ENCODE measurements around the gene PDHX. TPM values are rescaled to one million over a fixed set of nuclear protein-coding genes. Genes with fewer than 3 reads are reported as not detected.
A peak's percentile ranks its signal among the peaks of the same experiment; 100 is the strongest.

PDHX gene
- total RNA-seq: 10 to 100 TPM; 46.3 to 47.8 TPM
- 10 to 100 TPM; 45.9 to 51.1 TPM for polyA plus RNA-seq (ENCODE audit: insufficient read length in 2 of 2)
- long read RNA-seq, donor 1, transcript PDHX-201 (11 exons, 2,389 nt): major isoform, 17 of 76 reads
- long read RNA-seq, donor 1, partial matches to known transcripts: 23 of 76 reads
- long read RNA-seq, donor 1, other reads (novel, unspliced or antisense): 34 of 76 reads
- long read RNA-seq, donor 2, partial matches to known transcripts: 0 of 2 reads
- long read RNA-seq, donor 2, other reads (novel, unspliced or antisense): 0 of 2 reads
- long read RNA-seq, donor 3, partial matches to known transcripts: 0 of 4 reads
- long read RNA-seq, donor 3, other reads (novel, unspliced or antisense): 0 of 4 reads
- long read RNA-seq, donor 4, partial matches to known transcripts: 0 of 5 reads
- long read RNA-seq, donor 4, other reads (novel, unspliced or antisense): 0 of 5 reads

DNA sequence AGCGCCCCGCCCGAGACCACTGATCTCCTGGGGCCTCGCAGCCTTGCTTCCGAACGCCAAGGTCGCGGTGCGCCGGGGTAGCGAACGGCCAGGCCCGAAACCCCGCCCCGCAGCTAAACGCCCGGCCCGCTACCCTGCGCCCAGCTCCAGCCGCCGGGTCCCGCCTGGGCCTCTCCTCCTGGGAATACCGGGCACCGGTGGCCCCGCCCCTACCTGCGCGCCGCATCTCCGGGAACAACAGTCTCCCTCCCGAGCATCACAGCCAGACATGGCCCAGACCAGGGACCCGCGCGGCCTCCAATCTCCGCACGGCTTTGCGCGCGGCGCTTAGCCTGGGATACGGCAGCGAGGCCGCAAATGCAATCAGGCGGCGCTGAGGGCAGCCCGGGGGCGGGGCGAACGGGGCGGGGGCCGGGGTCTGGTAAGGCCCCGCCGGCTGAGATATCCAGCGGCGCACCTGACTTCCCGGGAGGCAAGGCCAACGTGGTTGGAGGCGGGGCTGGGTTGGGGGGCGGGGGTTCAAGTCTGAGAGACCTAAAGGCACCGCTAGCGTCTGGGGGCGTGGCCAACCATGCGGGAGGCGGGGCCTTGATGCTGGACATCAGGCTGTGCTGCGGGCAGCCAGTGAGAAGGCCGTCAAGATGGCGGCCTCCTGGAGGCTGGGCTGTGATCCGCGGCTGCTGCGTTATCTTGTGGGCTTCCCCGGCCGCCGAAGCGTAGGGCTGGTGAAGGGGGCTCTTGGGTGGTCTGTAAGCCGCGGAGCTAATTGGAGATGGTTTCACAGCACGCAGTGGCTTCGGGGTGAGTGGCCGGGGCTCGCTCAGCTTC lies at the start of gene PDHX, which contains the start of gene APIP:
Gene PDHX (plus strand): TSS at position 604 of the 828 bp plus-strand sequence. CDS start 38 bp downstream, at position 642.
Gene APIP (minus strand): TSS at position 365 of the 828 bp plus-strand sequence. CDS start 95 bp downstream, at position 270.
- Histone ChIP-seq H3K27me3 (ENCODE audit: control insufficient read depth, insufficient read depth, low read length) (no peaks in the 10 kb centered on the region), H3K27ac (ENCODE audit: low read depth, low read length) (peak within 1 kb of the TSS; percentile 97)
- under 1% methylated on average over 79 of the region's 79 CpGs for WGBS (ENCODE audit: insufficient coverage)

DNA sequence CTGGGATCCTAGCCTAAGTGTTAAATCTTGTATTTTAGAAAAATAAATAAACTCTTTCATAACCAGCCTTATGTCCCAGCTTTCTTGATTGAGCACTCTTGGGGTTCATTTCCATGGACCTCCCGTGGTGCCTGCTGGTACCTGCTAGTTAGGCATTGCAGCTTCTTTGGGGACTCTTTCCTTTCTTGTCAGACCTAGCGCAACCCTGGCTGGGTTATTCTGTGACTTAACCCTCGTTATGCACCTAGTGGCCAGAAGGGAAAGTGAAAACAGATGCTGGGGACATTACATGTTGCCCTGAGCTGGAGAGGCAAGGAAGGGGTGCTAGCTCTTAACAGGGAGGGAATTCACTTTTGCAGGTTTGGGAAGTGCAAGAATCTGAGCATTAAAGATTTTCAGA lies 47.0 kb upstream of the PDHX start:
- Histone ChIP-seq H3K4me3 (ENCODE audit: low read depth, low read length) (no peak overlapping the region), H3K27me3 (ENCODE audit: control insufficient read depth, insufficient read depth, low read length) (no peaks in the 10 kb centered on the region), H3K36me3 (ENCODE audit: control insufficient read depth, insufficient read depth, low read length) (no peaks in the 10 kb centered on the region), H3K4me1 (ENCODE audit: control insufficient read depth, insufficient read depth, low read length) (no peaks in the 10 kb centered on the region), H3K9me3 (ENCODE audit: control insufficient read depth, insufficient read depth, low read length) (no peaks in the 10 kb centered on the region), H3K27ac (ENCODE audit: low read depth, low read length) (no peak overlapping the region)
- WGBS (ENCODE audit: insufficient coverage): 77% methylated on average over 3 of the region's 3 CpGs
- no peak for DNase-seq (ENCODE audit: low read depth in 4 of 6, low spot score in 6 of 6)

More for the DNA sequence above, at the start of gene PDHX, which contains the start of gene APIP:
- Histone ChIP-seq H3K4me3 (ENCODE audit: low read depth, low read length) (peak within 1 kb of the TSS; percentile 97), H3K4me1 (ENCODE audit: control insufficient read depth, insufficient read depth, low read length) (peaks cover 6% of the 10 kb centered on the region), H3K36me3 (ENCODE audit: control insufficient read depth, insufficient read depth, low read length) (no peaks in the 10 kb centered on the region), H3K9me3 (ENCODE audit: control insufficient read depth, insufficient read depth, low read length) (no peaks in the 10 kb centered on the region)
- peak; percentile 87 to 99 (median 96) for DNase-seq (ENCODE audit: low read depth in 4 of 6, low spot score in 6 of 6)

DNA sequence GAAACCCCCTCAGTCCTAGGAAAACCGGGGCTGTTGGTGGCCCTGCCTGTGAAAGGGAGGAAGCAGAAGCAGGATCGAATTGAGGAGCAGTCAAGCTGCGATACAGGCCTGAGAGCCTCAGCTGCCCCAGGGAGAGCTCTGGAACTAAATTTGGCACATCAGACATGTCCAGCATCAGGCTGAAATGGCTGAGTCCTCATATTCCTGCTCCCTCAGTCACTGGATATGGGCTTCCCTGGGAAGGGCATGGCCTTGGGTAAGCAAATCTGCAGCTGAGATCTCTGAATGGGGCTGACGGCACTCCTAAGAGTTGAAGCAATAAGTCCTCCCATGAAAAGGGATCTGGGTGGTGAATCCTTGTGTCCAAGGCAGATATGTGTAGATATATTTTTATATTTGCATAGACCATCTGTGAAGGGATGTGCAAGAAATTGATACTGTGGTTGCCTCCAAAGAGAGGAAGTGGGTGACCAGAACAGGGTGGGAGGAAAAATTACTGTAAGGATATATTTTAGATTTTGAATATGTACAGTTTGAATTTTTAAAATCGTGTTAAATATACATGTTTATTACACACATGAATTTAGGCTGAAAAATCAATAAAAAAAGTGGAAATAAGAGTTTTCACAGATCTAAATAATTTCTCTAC lies 45.7 kb upstream of the PDHX start:
- no peak for DNase-seq (ENCODE audit: low read depth in 4 of 6, low spot score in 6 of 6)
- Histone ChIP-seq H3K4me3 (ENCODE audit: low read depth, low read length) (no peak overlapping the region), H3K4me1 (ENCODE audit: control insufficient read depth, insufficient read depth, low read length) (no peaks in the 10 kb centered on the region), H3K27ac (ENCODE audit: low read depth, low read length) (no peak overlapping the region), H3K9me3 (ENCODE audit: control insufficient read depth, insufficient read depth, low read length) (no peaks in the 10 kb centered on the region), H3K27me3 (ENCODE audit: control insufficient read depth, insufficient read depth, low read length) (no peaks in the 10 kb centered on the region), H3K36me3 (ENCODE audit: control insufficient read depth, insufficient read depth, low read length) (no peaks in the 10 kb centered on the region)
- 85% methylated on average over 4 of the region's 5 CpGs for WGBS (ENCODE audit: insufficient coverage)

GRCh38 chr11:34874202-34874601 lies 42.2 kb upstream of the PDHX start:
- H3K9me3 ChIP-seq (ENCODE audit: control insufficient read depth, insufficient read depth, low read length): no peaks in the 10 kb centered on the region
- no peak overlapping the region for H3K4me3 ChIP-seq (ENCODE audit: low read depth, low read length)
- DNase-seq (ENCODE audit: low read depth in 4 of 6, low spot score in 6 of 6): no peak
- 90% methylated on average over 2 of the region's 4 CpGs for WGBS (ENCODE audit: insufficient coverage)
- H3K36me3 ChIP-seq (ENCODE audit: control insufficient read depth, insufficient read depth, low read length): no peaks in the 10 kb centered on the region
- H3K27ac ChIP-seq (ENCODE audit: low read depth, low read length): no peak overlapping the region
- no peaks in the 10 kb centered on the region for H3K4me1 ChIP-seq (ENCODE audit: control insufficient read depth, insufficient read depth, low read length)
- no peaks in the 10 kb centered on the region for H3K27me3 ChIP-seq (ENCODE audit: control insufficient read depth, insufficient read depth, low read length)

- H3K4me3 ChIP-seq (ENCODE audit: low read depth, low read length): no peak overlapping the region
- WGBS (ENCODE audit: insufficient coverage): no CpG with 5 or more reads among the region's 3 CpGs
These were observed 38.9 kb upstream of the PDHX start for GRCh38 chr11:34877375-34877975.

GRCh38 chr11:34881900-34882299 lies 34.5 kb upstream of the PDHX start:
- Histone ChIP-seq H3K36me3 (ENCODE audit: control insufficient read depth, insufficient read depth, low read length) (peaks cover 2% of the 10 kb centered on the region), H3K27ac (ENCODE audit: low read depth, low read length) (no peak overlapping the region), H3K27me3 (ENCODE audit: control insufficient read depth, insufficient read depth, low read length) (no peaks in the 10 kb centered on the region), H3K4me3 (ENCODE audit: low read depth, low read length) (no peak overlapping the region), H3K9me3 (ENCODE audit: control insufficient read depth, insufficient read depth, low read length) (no peaks in the 10 kb centered on the region), H3K4me1 (ENCODE audit: control insufficient read depth, insufficient read depth, low read length) (no peaks in the 10 kb centered on the region)
- WGBS (ENCODE audit: insufficient coverage): no CpG with 5 or more reads among the region's 3 CpGs
- DNase-seq (ENCODE audit: low read depth in 4 of 6, low spot score in 6 of 6): no peak

More at GRCh38 chr11:34877375-34877975, 38.9 kb upstream of the PDHX start:
- H3K36me3 ChIP-seq (ENCODE audit: control insufficient read depth, insufficient read depth, low read length): no peaks in the 10 kb centered on the region
- no peaks in the 10 kb centered on the region for H3K9me3 ChIP-seq (ENCODE audit: control insufficient read depth, insufficient read depth, low read length)
- DNase-seq (ENCODE audit: low read depth in 4 of 6, low spot score in 6 of 6): no peak
- no peak overlapping the region for H3K27ac ChIP-seq (ENCODE audit: low read depth, low read length)
- H3K27me3 ChIP-seq (ENCODE audit: control insufficient read depth, insufficient read depth, low read length): no peaks in the 10 kb centered on the region
- no peaks in the 10 kb centered on the region for H3K4me1 ChIP-seq (ENCODE audit: control insufficient read depth, insufficient read depth, low read length)

GRCh38 chr11:34886609-34887008 lies 29.8 kb upstream of the PDHX start:
- WGBS (ENCODE audit: insufficient coverage): 88% methylated on average over 1 of the region's 2 CpGs
- DNase-seq (ENCODE audit: low read depth in 4 of 6, low spot score in 6 of 6): no peak
- Histone ChIP-seq H3K27me3 (ENCODE audit: control insufficient read depth, insufficient read depth, low read length) (no peaks in the 10 kb centered on the region), H3K36me3 (ENCODE audit: control insufficient read depth, insufficient read depth, low read length) (peaks cover 2% of the 10 kb centered on the region), H3K9me3 (ENCODE audit: control insufficient read depth, insufficient read depth, low read length) (no peaks in the 10 kb centered on the region), H3K4me3 (ENCODE audit: low read depth, low read length) (no peak overlapping the region), H3K4me1 (ENCODE audit: control insufficient read depth, insufficient read depth, low read length) (no peaks in the 10 kb centered on the region), H3K27ac (ENCODE audit: low read depth, low read length) (no peak overlapping the region)

DNA sequence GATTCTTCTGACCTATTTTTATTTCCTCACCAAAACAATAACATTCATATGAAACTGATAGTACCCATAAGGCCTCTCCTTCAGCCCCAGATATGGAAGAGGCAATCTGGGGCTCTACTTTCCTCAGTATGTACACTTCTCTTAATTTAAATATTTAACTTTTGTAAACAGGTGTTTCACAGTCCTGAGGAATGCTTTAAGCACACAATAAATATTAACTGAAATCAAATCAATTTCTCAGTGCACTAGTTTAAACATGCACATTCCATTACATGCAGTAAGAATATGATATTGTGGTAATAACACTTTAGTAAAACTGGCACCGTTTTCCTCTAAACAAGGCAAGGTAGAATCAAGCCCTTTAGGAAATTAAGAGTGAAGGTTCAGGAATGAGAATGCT lies 29.2 kb upstream of the PDHX start:
- H3K9me3 ChIP-seq (ENCODE audit: control insufficient read depth, insufficient read depth, low read length): no peaks in the 10 kb centered on the region
- H3K4me3 ChIP-seq (ENCODE audit: low read depth, low read length): no peak overlapping the region
- H3K4me1 ChIP-seq (ENCODE audit: control insufficient read depth, insufficient read depth, low read length): no peaks in the 10 kb centered on the region
- H3K27me3 ChIP-seq (ENCODE audit: control insufficient read depth, insufficient read depth, low read length): no peaks in the 10 kb centered on the region
- WGBS (ENCODE audit: insufficient coverage): no CpG with 5 or more reads among the region's 1 CpG
- no peak for DNase-seq (ENCODE audit: low read depth in 4 of 6, low spot score in 6 of 6)
- H3K27ac ChIP-seq (ENCODE audit: low read depth, low read length): no peak overlapping the region
- peaks cover 2% of the 10 kb centered on the region for H3K36me3 ChIP-seq (ENCODE audit: control insufficient read depth, insufficient read depth, low read length)

DNA sequence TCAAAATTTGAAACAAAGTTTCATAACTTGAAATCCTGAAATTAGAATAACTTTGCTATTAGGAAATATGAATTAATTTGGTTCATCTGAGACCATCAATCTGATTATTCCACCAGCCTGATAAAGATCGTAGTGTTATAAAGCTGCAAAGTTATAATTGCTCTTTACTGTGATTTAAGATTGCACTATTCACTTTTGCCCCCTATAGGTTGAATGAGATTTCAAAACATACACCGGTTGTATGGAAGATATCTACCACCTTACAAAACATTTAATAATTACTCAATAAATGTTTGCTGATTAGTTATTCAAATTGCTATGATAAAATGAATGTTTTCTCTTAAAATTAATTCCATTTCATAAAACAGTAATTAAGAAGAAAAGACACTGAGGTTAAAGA lies 26.3 kb upstream of the PDHX start:
- H3K4me1 ChIP-seq (ENCODE audit: control insufficient read depth, insufficient read depth, low read length): no peaks in the 10 kb centered on the region
- no peaks in the 10 kb centered on the region for H3K27me3 ChIP-seq (ENCODE audit: control insufficient read depth, insufficient read depth, low read length)
- H3K4me3 ChIP-seq (ENCODE audit: low read depth, low read length): no peak overlapping the region
- no CpG with 5 or more reads among the region's 2 CpGs for WGBS (ENCODE audit: insufficient coverage)
- no peaks in the 10 kb centered on the region for H3K9me3 ChIP-seq (ENCODE audit: control insufficient read depth, insufficient read depth, low read length)
- DNase-seq (ENCODE audit: low read depth in 4 of 6, low spot score in 6 of 6): peak in 1 of 6 donors; percentile 14
- H3K36me3 ChIP-seq (ENCODE audit: control insufficient read depth, insufficient read depth, low read length): peaks cover 2% of the 10 kb centered on the region
- no peak overlapping the region for H3K27ac ChIP-seq (ENCODE audit: low read depth, low read length)
